C4-2B (cell line): Measurements from ENCODE around the gene PARP1.

ENCODE experiments used
- H3K27ac ChIP-seq: fragments of 450-650 bp; 2 replicates; pipeline ENCODE4 v1.5.1; 2017
- CTCF ChIP-seq: fragments of 450-650 bp; conservative IDR thresholded peaks from 2 replicates; pipeline ENCODE4 v1.5.1; 2017; ENCODE audit warnings: mild to moderate bottlenecking
- ZFX ChIP-seq: fragments of 450-650 bp; IDR thresholded peaks from 2 replicates; pipeline ENCODE4 v1.6.1; 2017

The PARP1 gene

GRCh38 chr1:226364901-226365565 is 42.9 kb downstream of the PARP1 start:
- H3K27ac ChIP-seq = no peak overlapping the region

GRCh38 chr1:226364514-226364899 is 43.4 kb downstream of the PARP1 start:
- no peak for TF ChIP-seq CTCF
- no peak for TF ChIP-seq ZFX
- no peak overlapping the region for H3K27ac ChIP-seq

More at GRCh38 chr1:226364901-226365565, 42.9 kb downstream of the PARP1 start:
- TF ChIP-seq ZFX (no peak), CTCF (no peak)

- no peak for TF ChIP-seq ZFX
- no peak for TF ChIP-seq CTCF
- H3K27ac ChIP-seq = no peak overlapping the region
These were observed 43.9 kb downstream of the PARP1 start for GRCh38 chr1:226363801-226364513.

- TF ChIP-seq CTCF (no peak), ZFX (no peak)
- H3K27ac ChIP-seq = no peak overlapping the region
These were observed 44.9 kb downstream of the PARP1 start for GRCh38 chr1:226362891-226363447.

GRCh38 chr1:226362361-226362760 is 45.5 kb downstream of the PARP1 start:
- H3K27ac ChIP-seq = no peak overlapping the region
- no peak for TF ChIP-seq ZFX

- no peak overlapping the region for H3K27ac ChIP-seq
- no peak for TF ChIP-seq CTCF
- no peak for TF ChIP-seq ZFX
These were observed 47.7 kb downstream of the PARP1 start for GRCh38 chr1:226360106-226360746.

GRCh38 chr1:226357416-226357815 is 50.5 kb downstream of the PARP1 start:
- TF ChIP-seq ZFX = no peak
- H3K27ac ChIP-seq = no peak overlapping the region
